Neural cell (in vitro differentiated cells): ENCODE data around the gene PCDHGC5. TPM values are rescaled to one million over a fixed set of nuclear protein-coding genes. Genes with fewer than 3 reads are reported as not detected.

ENCODE experiments used
- H2AFZ ChIP-seq: fragments of 200-600, 300-800 bp; sonication (generic), shearing (Covaris generic); 2 replicates; pipeline ENCODE4 v1.6.0; 2014; ENCODE audit warnings: low read depth, mild to moderate bottlenecking, antibody characterized with exemption, low read length, moderate library complexity
- H3F3A ChIP-seq: fragments of 200-600 bp; shearing (Covaris generic); 2 replicates; pipeline ENCODE4 v1.6.1; 2016; ENCODE audit warnings: mild to moderate bottlenecking, moderate library complexity, mixed read lengths, antibody characterized with exemption, low read length; ENCODE audit not compliant: insufficient read depth, poor library complexity, severe bottlenecking
- H3K27ac ChIP-seq: fragments of 200-600, 300-800 bp; sonication (generic), shearing (Covaris generic); 2 replicates; pipeline ENCODE4 v1.5.1; 2014; ENCODE audit warnings: mild to moderate bottlenecking, low read length, moderate library complexity
- H3K27me3 ChIP-seq: fragments of 300-800, 200-600 bp; sonication (generic), shearing (Covaris generic); 2 replicates; pipeline ENCODE4 v1.6.0; 2014; ENCODE audit warnings: mild to moderate bottlenecking, low read depth, low read length, moderate library complexity; ENCODE audit not compliant: insufficient read depth
- H3K36me3 ChIP-seq: fragments of 300-800, 200-600 bp; sonication (generic), shearing (Covaris generic); 2 replicates; pipeline ENCODE4 v1.5.1; 2014; ENCODE audit warnings: mild to moderate bottlenecking, antibody characterized with exemption, low read length, moderate library complexity; ENCODE audit not compliant: insufficient read depth
- H3K4me2 ChIP-seq: fragments of 300-800, 200-600 bp; sonication (generic), shearing (Covaris generic); 2 replicates; pipeline ENCODE4 v1.6.0; 2014; ENCODE audit warnings: mild to moderate bottlenecking, low read length
- H3K4me3 ChIP-seq: fragments of 300-800, 200-600 bp; sonication (generic), shearing (Covaris generic); 2 replicates; pipeline ENCODE4 v1.5.1; 2014; ENCODE audit warnings: mild to moderate bottlenecking, low read length, moderate library complexity
- H3K79me2 ChIP-seq: fragments of 200-600 bp; shearing (Covaris generic); replicated peaks from 2 replicates; pipeline ENCODE4 v1.6.0; 2014; ENCODE audit warnings: mild to moderate bottlenecking, low read length, moderate library complexity; ENCODE audit not compliant: insufficient read depth
- H3K9ac ChIP-seq: fragments of 300-800, 200-600 bp; sonication (generic), shearing (Covaris generic); 2 replicates; pipeline ENCODE4 v1.6.1; 2016; ENCODE audit warnings: mild to moderate bottlenecking, low read length, mixed read lengths
- H3K9me2 ChIP-seq: fragments of 200-600 bp; shearing (Covaris generic); 2 replicates; pipeline ENCODE4 v1.6.1; 2016; ENCODE audit warnings: mild to moderate bottlenecking, low read length, mixed read lengths; ENCODE audit not compliant: insufficient read depth
- H3K9me3 ChIP-seq: fragments of 200-600, 300-800 bp; sonication (generic), shearing (Covaris generic); 2 replicates; pipeline ENCODE4 v1.6.1; 2016; ENCODE audit warnings: mild to moderate bottlenecking, mixed run types, low read length, moderate library complexity, mixed read lengths
- H4K20me1 ChIP-seq: fragments of 200-600 bp; shearing (Covaris generic); 2 replicates; pipeline ENCODE4 v1.6.1; 2016; ENCODE audit warnings: mild to moderate bottlenecking, mixed run types; ENCODE audit not compliant: insufficient read depth
- EP300 ChIP-seq: fragments of 450-650 bp; conservative IDR thresholded peaks from 2 replicates; pipeline ENCODE4 v1.6.1; 2014; ENCODE audit warnings: antibody characterized with exemption, mild to moderate bottlenecking, moderate library complexity; ENCODE audit not compliant: poor library complexity, severe bottlenecking
- EZH2 ChIP-seq: fragments of 200-600, 300-800 bp; shearing (Covaris generic), sonication (generic); IDR thresholded peaks from 2 replicates; pipeline ENCODE4 v1.6.1; 2014; ENCODE audit warnings: antibody characterized with exemption, low read length, borderline replicate concordance, mild to moderate bottlenecking; ENCODE audit not compliant: insufficient read depth, poor library complexity, severe bottlenecking
- MXI1 ChIP-seq: fragments of 450-650 bp; conservative IDR thresholded peaks from 2 replicates; pipeline ENCODE4 v1.6.1; 2014; ENCODE audit warnings: antibody characterized with exemption, mild to moderate bottlenecking; ENCODE audit not compliant: poor library complexity, severe bottlenecking
- POLR2AphosphoS5 ChIP-seq: IDR thresholded peaks from 2 replicates; pipeline ENCODE4 v1.6.1; 2012
- RAD21 ChIP-seq: fragments of 450-650 bp; conservative IDR thresholded peaks from 2 replicates; pipeline ENCODE4 v1.6.1; 2014; ENCODE audit warnings: antibody characterized with exemption, mild to moderate bottlenecking, moderate library complexity
- REST ChIP-seq: IDR thresholded peaks from 2 replicates; pipeline ENCODE4 v1.6.1; 2012; ENCODE audit warnings: borderline replicate concordance
- SMC3 ChIP-seq: fragments of 450-650 bp; conservative IDR thresholded peaks from 2 replicates; pipeline ENCODE4 v1.6.1; 2014; ENCODE audit warnings: antibody characterized with exemption, mild to moderate bottlenecking, moderate library complexity; ENCODE audit not compliant: poor library complexity
- TAF1 ChIP-seq: IDR thresholded peaks from 2 replicates; pipeline ENCODE4 v1.6.1; 2012; ENCODE audit warnings: low read depth
- polyA plus RNA-seq: library from polyadenylated mRNA; depleted of rRNA; stranded (reverse); fragments of >200 nt; gene quantifications from 2 replicates; pipeline ENCODE4 v1.2.3, GENCODE V29; 2014
- TF ChIP-seq, protein P1 (sequence below): fragments of 450-650 bp; IDR thresholded peaks from 2 replicates; pipeline ENCODE4 v1.5.1; 2014; ENCODE audit warnings: antibody characterized with exemption, mild to moderate bottlenecking, moderate library complexity; ENCODE audit not compliant: poor library complexity, severe bottlenecking

Gene PCDHGC5
- polyA plus RNA-seq, 1 donor from 2014 or later, result 0.51 TPM

- no peak overlapping the region for H2AFZ ChIP-seq
- no peak overlapping the region for H3K9ac ChIP-seq
- H3K79me2 ChIP-seq, result peaks cover 13% of the 10 kb centered on the region
- no peaks in the 10 kb centered on the region for H3K27me3 ChIP-seq
- H3K9me3 ChIP-seq, result no peaks in the 10 kb centered on the region
- no peaks in the 10 kb centered on the region for H3F3A ChIP-seq
- TF ChIP-seq, protein P1, sequence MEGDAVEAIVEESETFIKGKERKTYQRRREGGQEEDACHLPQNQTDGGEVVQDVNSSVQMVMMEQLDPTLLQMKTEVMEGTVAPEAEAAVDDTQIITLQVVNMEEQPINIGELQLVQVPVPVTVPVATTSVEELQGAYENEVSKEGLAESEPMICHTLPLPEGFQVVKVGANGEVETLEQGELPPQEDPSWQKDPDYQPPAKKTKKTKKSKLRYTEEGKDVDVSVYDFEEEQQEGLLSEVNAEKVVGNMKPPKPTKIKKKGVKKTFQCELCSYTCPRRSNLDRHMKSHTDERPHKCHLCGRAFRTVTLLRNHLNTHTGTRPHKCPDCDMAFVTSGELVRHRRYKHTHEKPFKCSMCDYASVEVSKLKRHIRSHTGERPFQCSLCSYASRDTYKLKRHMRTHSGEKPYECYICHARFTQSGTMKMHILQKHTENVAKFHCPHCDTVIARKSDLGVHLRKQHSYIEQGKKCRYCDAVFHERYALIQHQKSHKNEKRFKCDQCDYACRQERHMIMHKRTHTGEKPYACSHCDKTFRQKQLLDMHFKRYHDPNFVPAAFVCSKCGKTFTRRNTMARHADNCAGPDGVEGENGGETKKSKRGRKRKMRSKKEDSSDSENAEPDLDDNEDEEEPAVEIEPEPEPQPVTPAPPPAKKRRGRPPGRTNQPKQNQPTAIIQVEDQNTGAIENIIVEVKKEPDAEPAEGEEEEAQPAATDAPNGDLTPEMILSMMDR, result no peak
- TF ChIP-seq REST, result no peak
- no peak for TF ChIP-seq EP300
- no peak for TF ChIP-seq TAF1
- TF ChIP-seq MXI1, result no peak
- TF ChIP-seq EZH2, result no peak
- TF ChIP-seq POLR2AphosphoS5, result no peak
- no peak for TF ChIP-seq SMC3
- no peak for TF ChIP-seq RAD21
- H3K36me3 ChIP-seq, result no peaks in the 10 kb centered on the region
- H3K27ac ChIP-seq, result no peak overlapping the region
- H3K9me2 ChIP-seq, result no peaks in the 10 kb centered on the region
- H4K20me1 ChIP-seq, result no peaks in the 10 kb centered on the region
- H3K4me3 ChIP-seq, result no peak overlapping the region
- no peak overlapping the region for H3K4me2 ChIP-seq
Measured at GRCh38 chr5:141465351-141465750, 23.5 kb upstream of the PCDHGC5 start.

GRCh38 chr5:141475625-141476131, 13.2 kb upstream of the PCDHGC5 start, which contains the start of gene PCDHGC3:
PCDHGC3 (plus strand) TSS chr5:141475966; CDS start chr5:141476117, 151 bp downstream.
- Histone ChIP-seq H3K4me3 (peak within 1 kb of the TSS; percentile 58), H2AFZ (no peak within 1 kb of the TSS), H3K4me2 (no peak within 1 kb of the TSS), H3F3A (no peaks in the 10 kb centered on the region), H3K36me3 (peaks cover 29% of the 10 kb centered on the region), H3K27me3 (no peaks in the 10 kb centered on the region), H4K20me1 (no peaks in the 10 kb centered on the region), H3K9ac (no peak within 1 kb of the TSS), H3K27ac (no peak within 1 kb of the TSS), H3K79me2 (peaks cover 12% of the 10 kb centered on the region), H3K9me3 (peaks cover 32% of the 10 kb centered on the region), H3K9me2 (no peaks in the 10 kb centered on the region)
- TF ChIP-seq REST, result no peak
- no peak for TF ChIP-seq POLR2AphosphoS5
- TF ChIP-seq, protein P1, result peak; percentile 24
- TF ChIP-seq EP300, result no peak
- peak; percentile 12 for TF ChIP-seq RAD21
